PC-9 (cell line): ENCODE measurements around the gene PLK2. TPM values are rescaled to one million over a fixed set of nuclear protein-coding genes. Genes with fewer than 3 reads are reported as not detected.

Source experiments
- BruUV-seq: library from RNA; stranded (reverse); fragments of 400-500 nt; replicated peaks from 2 replicates; lab custom pipeline; 2021; lab: Mats Ljungman, UMichigan
- CTCF ChIA-PET: fragments of 300-600 bp; sonication (Branson Sonifier 250); formaldehyde crosslinking; loops from one replicate; lab custom pipeline; 2022; ENCODE audit warnings: antibody characterized with exemption; lab: Charles Lee
- POLR2A ChIA-PET: fragments of 300-600 bp; sonication (Branson Sonifier 250); formaldehyde crosslinking; loops from one replicate; lab custom pipeline; 2022; ENCODE audit warnings: antibody characterized with exemption; ENCODE audit not compliant: unreplicated experiment; lab: Charles Lee
- DNase-seq, 2 experiments: peaks; one replicate each; pipeline versions ENCODE4 v3.0.0 to v3.0.0-alpha.2; 2015 to 2022; ENCODE audit warnings: mixed read lengths in 1 of 2
- H2AFZ ChIP-seq: fragments of 200-600 bp; sonication (generic); 2 replicates; pipeline ENCODE4 v1.8.1; 2017; ENCODE audit warnings: antibody characterized with exemption
- H3F3A ChIP-seq: fragments of 200-600 bp; sonication (generic); 2 replicates; pipeline ENCODE4 v1.8.1; 2017; ENCODE audit warnings: antibody characterized with exemption, mild to moderate bottlenecking, low read depth; ENCODE audit not compliant: insufficient read depth
- H3K27ac ChIP-seq: fragments of 200-600 bp; sonication (generic); 2 replicates; pipeline ENCODE4 v1.6.1; 2016; ENCODE audit warnings: mixed run types
- H3K27me3 ChIP-seq: fragments of 200-600 bp; sonication (generic); 2 replicates; pipeline ENCODE4 v1.6.1; 2016; ENCODE audit warnings: low read depth, mixed run types; ENCODE audit not compliant: insufficient read depth
- H3K36me3 ChIP-seq: fragments of 200-600 bp; sonication (generic); 2 replicates; pipeline ENCODE4 v1.6.1; 2016; ENCODE audit warnings: low read depth, mixed run types
- H3K4me1 ChIP-seq: fragments of 200-600 bp; sonication (generic); replicated peaks from 2 replicates; pipeline ENCODE4 v1.6.1; 2016; ENCODE audit warnings: mixed run types; ENCODE audit not compliant: insufficient read depth
- H3K4me2 ChIP-seq: fragments of 200-600 bp; sonication (generic); 2 replicates; pipeline ENCODE4 v1.6.1; 2017; ENCODE audit warnings: mixed run types
- H3K4me3 ChIP-seq: fragments of 200-600 bp; sonication (generic); 2 replicates; pipeline ENCODE4 v1.6.1; 2016; ENCODE audit warnings: mixed run types
- H3K79me2 ChIP-seq: fragments of 200-600 bp; sonication (generic); 2 replicates; pipeline ENCODE4 v1.6.1; 2017; ENCODE audit warnings: low read depth, mixed run types
- H3K9me2 ChIP-seq: fragments of 200-600 bp; sonication (generic); 2 replicates; pipeline ENCODE4 v1.8.1; 2017; ENCODE audit warnings: mild to moderate bottlenecking; ENCODE audit not compliant: insufficient read depth
- H3K9me3 ChIP-seq: fragments of 200-600 bp; sonication (generic); 2 replicates; pipeline ENCODE4 v1.8.1; 2016; ENCODE audit warnings: low read depth; ENCODE audit not compliant: insufficient read depth
- H4K20me1 ChIP-seq: fragments of 200-600 bp; sonication (generic); 2 replicates; pipeline ENCODE4 v1.8.1; 2017; ENCODE audit not compliant: insufficient read depth
- EZH2 ChIP-seq: fragments of 200-600 bp; sonication (generic); IDR thresholded peaks from 2 replicates; pipeline ENCODE4 v1.8.0; 2017; ENCODE audit warnings: antibody characterized with exemption, low read depth
- intact Hi-C: fragments of 100-400 bp; cut with micrococcal nuclease; formaldehyde crosslinking; loops from one replicate; pipeline ENCODE4 v1.10.0; 2022; ENCODE audit not compliant: unreplicated experiment
- total RNA-seq: library from RNA; stranded (reverse); gene quantifications from 2 replicates; pipeline ENCODE4 v1.2.3, GENCODE V29; 2021
- TF ChIP-seq, protein P1 (sequence below): fragments of 200-600 bp; sonication (generic); conservative IDR thresholded peaks from 2 replicates; pipeline ENCODE4 v1.6.1; 2017; ENCODE audit warnings: mixed run types, antibody characterized with exemption, mild to moderate bottlenecking, moderate library complexity

Gene PLK2
- total RNA-seq, 1 experiment from 2014 or later = 508 TPM

DNA sequence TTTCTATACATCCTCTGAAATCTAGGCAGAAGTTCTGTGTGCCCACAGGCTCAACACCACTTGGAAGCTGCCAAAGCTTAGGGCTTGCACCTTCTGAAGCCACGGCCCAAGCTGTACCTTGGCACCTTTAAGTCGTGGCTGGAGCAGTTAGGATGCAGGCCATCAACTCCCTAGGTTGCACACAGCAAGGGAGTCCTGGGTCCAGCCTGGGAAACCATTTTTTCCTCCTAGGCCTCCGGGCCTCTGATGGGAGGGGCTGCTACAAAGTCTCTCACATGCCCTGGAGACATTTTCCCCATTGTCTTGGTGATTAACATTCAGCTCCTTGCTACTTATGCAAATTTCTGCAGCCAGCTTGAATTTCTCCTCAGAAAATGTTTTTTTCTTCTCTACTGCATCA lies 15.5 kb upstream of the PLK2 start:
- intact Hi-C loops = no loop called here
- no peaks in the 10 kb centered on the region for H4K20me1 ChIP-seq
- BruUV-seq = no TSS peak
- H3K4me3 ChIP-seq = no peak overlapping the region
- no peaks in the 10 kb centered on the region for H3K36me3 ChIP-seq
- peaks cover 5% of the 10 kb centered on the region; the same call in 1 of the 2 replicates for H3K9me3 ChIP-seq
- H3K4me1 ChIP-seq = no peaks in the 10 kb centered on the region
- H3K27me3 ChIP-seq = no peaks in the 10 kb centered on the region
- H2AFZ ChIP-seq = no peak overlapping the region
- DNase-seq = no peak
- H3K9me2 ChIP-seq = no peaks in the 10 kb centered on the region
- no peak overlapping the region for H3K27ac ChIP-seq
- no peak overlapping the region for H3K4me2 ChIP-seq
- H3F3A ChIP-seq = no peaks in the 10 kb centered on the region
- ChIA-PET POLR2A (no interaction called here), CTCF (no interaction called here)
- TF ChIP-seq EZH2 = no peak
- TF ChIP-seq, protein P1, sequence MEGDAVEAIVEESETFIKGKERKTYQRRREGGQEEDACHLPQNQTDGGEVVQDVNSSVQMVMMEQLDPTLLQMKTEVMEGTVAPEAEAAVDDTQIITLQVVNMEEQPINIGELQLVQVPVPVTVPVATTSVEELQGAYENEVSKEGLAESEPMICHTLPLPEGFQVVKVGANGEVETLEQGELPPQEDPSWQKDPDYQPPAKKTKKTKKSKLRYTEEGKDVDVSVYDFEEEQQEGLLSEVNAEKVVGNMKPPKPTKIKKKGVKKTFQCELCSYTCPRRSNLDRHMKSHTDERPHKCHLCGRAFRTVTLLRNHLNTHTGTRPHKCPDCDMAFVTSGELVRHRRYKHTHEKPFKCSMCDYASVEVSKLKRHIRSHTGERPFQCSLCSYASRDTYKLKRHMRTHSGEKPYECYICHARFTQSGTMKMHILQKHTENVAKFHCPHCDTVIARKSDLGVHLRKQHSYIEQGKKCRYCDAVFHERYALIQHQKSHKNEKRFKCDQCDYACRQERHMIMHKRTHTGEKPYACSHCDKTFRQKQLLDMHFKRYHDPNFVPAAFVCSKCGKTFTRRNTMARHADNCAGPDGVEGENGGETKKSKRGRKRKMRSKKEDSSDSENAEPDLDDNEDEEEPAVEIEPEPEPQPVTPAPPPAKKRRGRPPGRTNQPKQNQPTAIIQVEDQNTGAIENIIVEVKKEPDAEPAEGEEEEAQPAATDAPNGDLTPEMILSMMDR = no peak
- H3K79me2 ChIP-seq = no peaks in the 10 kb centered on the region

DNA sequence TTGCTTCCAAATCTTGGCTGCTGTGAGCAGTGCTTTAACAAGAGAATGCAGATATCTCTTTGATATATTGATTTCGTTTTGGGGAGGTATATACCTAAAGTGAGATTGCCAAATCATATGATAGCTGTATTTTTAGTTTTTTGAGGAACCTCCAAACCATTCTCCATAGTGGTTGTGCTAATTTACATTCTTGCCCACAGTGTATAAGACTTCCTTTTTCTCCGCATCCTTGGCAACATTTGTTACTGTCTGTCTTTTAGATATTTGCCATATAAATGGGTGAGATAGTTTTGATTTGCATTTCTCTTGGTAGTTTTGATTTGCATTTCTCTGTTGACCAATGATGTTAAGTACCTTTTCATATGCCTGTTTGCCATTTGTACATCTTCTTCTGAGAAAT lies 10.0 kb upstream of the PLK2 start:
- no peak overlapping the region for H3K4me3 ChIP-seq
- CTCF ChIA-PET = interaction anchor here (0.7 kb wide), 1 partner anchor 558 kb away, joined by 4 read pairs; no protein-coding TSS in a partner anchor
- no peaks in the 10 kb centered on the region for H4K20me1 ChIP-seq
- no peak overlapping the region for H3K27ac ChIP-seq
- POLR2A ChIA-PET = no interaction called here
- H2AFZ ChIP-seq = no peak overlapping the region
- H3F3A ChIP-seq = no peaks in the 10 kb centered on the region
- no peaks in the 10 kb centered on the region; the same call in 1 of the 2 replicates for H3K9me3 ChIP-seq
- H3K27me3 ChIP-seq = no peaks in the 10 kb centered on the region
- H3K4me2 ChIP-seq = no peak overlapping the region
- intact Hi-C loops = no loop called here
- no peaks in the 10 kb centered on the region for H3K36me3 ChIP-seq
- no peaks in the 10 kb centered on the region; the same call in 1 of the 2 replicates for H3K9me2 ChIP-seq
- H3K79me2 ChIP-seq = no peaks in the 10 kb centered on the region
- H3K4me1 ChIP-seq = no peaks in the 10 kb centered on the region
- no peak for DNase-seq
- BruUV-seq = no TSS peak
- TF ChIP-seq EZH2 = no peak
- TF ChIP-seq, protein P1 = no peak

DNA sequence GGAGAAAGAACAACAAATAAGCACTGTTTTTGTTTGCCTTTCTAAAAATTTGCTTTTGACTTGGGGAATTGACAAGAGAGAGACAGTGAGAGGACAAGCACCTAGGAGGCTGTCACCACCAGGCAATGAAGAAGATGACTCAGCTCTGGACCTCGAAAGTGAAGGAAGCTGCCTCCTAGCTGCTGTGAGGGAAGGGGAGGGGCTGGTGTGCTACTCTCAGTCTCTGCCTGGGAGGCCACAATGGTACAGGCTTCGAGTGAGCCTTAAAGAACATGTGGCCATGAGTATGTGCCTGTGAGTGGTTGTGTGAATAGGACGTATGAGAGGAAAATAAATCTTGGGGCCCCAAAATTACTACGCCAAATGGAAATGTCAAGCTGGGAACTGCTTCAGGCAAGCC lies 7.1 kb upstream of the PLK2 start:
- Histone ChIP-seq H3K79me2 (no peaks in the 10 kb centered on the region), H2AFZ (no peak overlapping the region; the same call in 1 of the 2 replicates), H3F3A (no peaks in the 10 kb centered on the region), H4K20me1 (no peaks in the 10 kb centered on the region), H3K4me2 (no peak overlapping the region), H3K4me3 (no peak overlapping the region), H3K9me2 (no peaks in the 10 kb centered on the region; the same call in 1 of the 2 replicates), H3K27me3 (no peaks in the 10 kb centered on the region), H3K27ac (no peak overlapping the region), H3K36me3 (no peaks in the 10 kb centered on the region), H3K4me1 (peaks cover 6% of the 10 kb centered on the region; the same call in 1 of the 2 replicates), H3K9me3 (no peaks in the 10 kb centered on the region)
- POLR2A ChIA-PET = no interaction called here
- CTCF ChIA-PET = interaction anchor here (0.7 kb wide), 1 partner anchor 884 kb away, joined by 5 read pairs; no protein-coding TSS in a partner anchor
- intact Hi-C loops = no loop called here
- TF ChIP-seq EZH2 = no peak
- TF ChIP-seq, protein P1 = no peak
- DNase-seq = no peak
- no TSS peak for BruUV-seq
